Measurements from ENCODE around the gene DUOXA1. TPM values are rescaled to one million over a fixed set of nuclear protein-coding genes. Genes with fewer than 3 reads are reported as not detected.

The DUOXA1 gene
- total and polyA plus RNA-seq, 9 of the 15 experiments (the other 6 are each of a cell fraction or from before 2014, with no cell fraction given), result 0.17 to 0.74 (median 0.24) TPM; not detected in 6

DNA sequence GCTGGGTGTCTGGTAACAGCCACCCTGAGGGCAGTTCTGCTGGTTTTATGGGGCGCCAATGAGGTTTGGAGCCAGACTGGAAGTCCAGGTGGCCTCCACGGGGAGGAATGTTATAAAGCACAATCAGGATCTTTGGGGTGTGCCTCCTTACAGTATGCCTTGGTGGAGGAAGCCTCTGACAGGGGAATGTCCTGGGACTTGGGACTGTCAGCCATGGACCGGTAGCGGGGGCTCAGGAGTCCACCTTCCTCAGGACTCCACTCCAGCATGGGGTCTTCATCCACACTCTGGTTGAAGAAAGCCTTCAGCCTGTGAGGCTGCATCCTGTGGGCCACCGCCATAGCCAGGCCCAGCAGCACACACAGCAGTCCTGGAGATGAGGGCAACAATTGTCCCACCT, 10.7 kb downstream of the DUOXA1 start:
- intact Hi-C loops (cut with micrococcal nuclease) (loop anchor here (2.0 kb wide), 2 partner anchors 78 to 152 kb away; no protein-coding TSS in a partner anchor), in situ Hi-C loops (cut with MboI) (loop anchor here (25.0 kb wide), 1 partner anchor 157 kb away; the partner anchor contains the start of gene TERB2)
- no peak overlapping the region for H3K4me3 ChIP-seq
- WGBS (ENCODE audit: insufficient coverage, low coverage, missing lambda C conversion rate), result 45% methylated on average over 5 of the region's 5 CpGs
- no peak overlapping the region for H3K4me2 ChIP-seq (ENCODE audit: insufficient read depth, low read length)
- peaks cover 9 to 35% of the 10 kb centered on the region in 2 experiments; a peak in 4 of 5 replicates for H3K27me3 ChIP-seq (ENCODE audit: control insufficient read depth in 2 of 2, insufficient read depth in 2 of 2, low read length in 2 of 2)
- BruUV-seq (replicated peaks), result no TSS peak
- H3K4me1 ChIP-seq (replicated peaks in 1 of 2; ENCODE audit: control insufficient read depth in 2 of 2, insufficient read depth in 2 of 2, low read length in 2 of 2), result peaks cover 0 to 20% of the 10 kb centered on the region in 2 experiments; a peak in 3 of 5 replicates
- H3K79me2 ChIP-seq (ENCODE audit: control insufficient read depth, insufficient read depth, low read length), result no peaks in the 10 kb centered on the region
- H2AFZ ChIP-seq (ENCODE audit: low read depth, low read length), result no peak overlapping the region
- ATAC-seq, result no peak
- POLR2A ChIA-PET, result interaction anchor here (0.8 to 0.9 kb wide), 2 partner anchors 10 to 407 kb away, joined by 3 to 4 read pairs; no protein-coding TSS in a partner anchor
- CTCF ChIA-PET (ENCODE audit: low intra/inter-chr PET ratio), result interaction anchor here (0.7 to 1.3 kb wide), 3 partner anchors 70 to 78 kb away, joined by 3 to 4 read pairs (median 3); no protein-coding TSS in a partner anchor
- no peak for FAIRE-seq
- no peak for DNase-seq (ENCODE audit: extremely low read depth in 1 of 4, low spot score in 3 of 4)
- H3K9ac ChIP-seq (ENCODE audit: insufficient read depth in 1 of 2, low read depth in 2 of 2, low read length in 2 of 2), result peak overlapping the region in 1 of 2 experiments; percentile 29; a peak in 1 of 4 replicates
- H3K9me3 ChIP-seq (replicated peaks; ENCODE audit: control insufficient read depth, insufficient read depth, low read depth, low read length), result no peaks in the 10 kb centered on the region
- H3K36me3 ChIP-seq (ENCODE audit: control insufficient read depth, insufficient read depth, low read length), result no peaks in the 10 kb centered on the region
- no peaks in the 10 kb centered on the region for H3K9me1 ChIP-seq (ENCODE audit: control insufficient read depth, insufficient read depth, low read length)
- H4K20me1 ChIP-seq (replicated peaks; ENCODE audit: control insufficient read depth, insufficient read depth, low read length), result no peaks in the 10 kb centered on the region
- H3K27ac ChIP-seq (ENCODE audit: extremely low read depth, low read depth, low read length), result no peak overlapping the region
- TF ChIP-seq BCOR (IDR thresholded peaks at IDR 0.05) (no peak), SMARCA4 (IDR thresholded peaks at IDR 0.05) (no peak), YY1 (IDR thresholded peaks at IDR 0.05; ENCODE audit: borderline replicate concordance in 1 of 3, control insufficient read depth in 1 of 3, extremely low read depth in 1 of 3, insufficient read depth in 3 of 3, insufficient read length in 1 of 3, insufficient replicate concordance in 2 of 3, low read depth in 1 of 3, low read length in 2 of 3) (no peak), ZC3H4 (CRISPR knock-in tag; IDR thresholded peaks at IDR 0.05; ENCODE audit: borderline replicate concordance) (no peak), FUS (optimal IDR thresholded peaks at IDR 0.05; ENCODE audit: low read depth, low read length) (no peak), FOXA3 (CRISPR knock-in tag; conservative IDR thresholded peaks at IDR 0.05 in 1 of 2, IDR thresholded peaks at IDR 0.05 in 1 of 2) (no peak), ETS2 (tag; IDR thresholded peaks at IDR 0.05; ENCODE audit: borderline replicate concordance, poor library complexity, severe bottlenecking) (no peak), IRF1 (CRISPR knock-in tag; IDR thresholded peaks at IDR 0.05; ENCODE audit: borderline replicate concordance) (no peak), MXI1 (IDR thresholded peaks at IDR 0.05; ENCODE audit: low read depth, low read length) (no peak)
- TF ChIP-seq, protein P1, sequence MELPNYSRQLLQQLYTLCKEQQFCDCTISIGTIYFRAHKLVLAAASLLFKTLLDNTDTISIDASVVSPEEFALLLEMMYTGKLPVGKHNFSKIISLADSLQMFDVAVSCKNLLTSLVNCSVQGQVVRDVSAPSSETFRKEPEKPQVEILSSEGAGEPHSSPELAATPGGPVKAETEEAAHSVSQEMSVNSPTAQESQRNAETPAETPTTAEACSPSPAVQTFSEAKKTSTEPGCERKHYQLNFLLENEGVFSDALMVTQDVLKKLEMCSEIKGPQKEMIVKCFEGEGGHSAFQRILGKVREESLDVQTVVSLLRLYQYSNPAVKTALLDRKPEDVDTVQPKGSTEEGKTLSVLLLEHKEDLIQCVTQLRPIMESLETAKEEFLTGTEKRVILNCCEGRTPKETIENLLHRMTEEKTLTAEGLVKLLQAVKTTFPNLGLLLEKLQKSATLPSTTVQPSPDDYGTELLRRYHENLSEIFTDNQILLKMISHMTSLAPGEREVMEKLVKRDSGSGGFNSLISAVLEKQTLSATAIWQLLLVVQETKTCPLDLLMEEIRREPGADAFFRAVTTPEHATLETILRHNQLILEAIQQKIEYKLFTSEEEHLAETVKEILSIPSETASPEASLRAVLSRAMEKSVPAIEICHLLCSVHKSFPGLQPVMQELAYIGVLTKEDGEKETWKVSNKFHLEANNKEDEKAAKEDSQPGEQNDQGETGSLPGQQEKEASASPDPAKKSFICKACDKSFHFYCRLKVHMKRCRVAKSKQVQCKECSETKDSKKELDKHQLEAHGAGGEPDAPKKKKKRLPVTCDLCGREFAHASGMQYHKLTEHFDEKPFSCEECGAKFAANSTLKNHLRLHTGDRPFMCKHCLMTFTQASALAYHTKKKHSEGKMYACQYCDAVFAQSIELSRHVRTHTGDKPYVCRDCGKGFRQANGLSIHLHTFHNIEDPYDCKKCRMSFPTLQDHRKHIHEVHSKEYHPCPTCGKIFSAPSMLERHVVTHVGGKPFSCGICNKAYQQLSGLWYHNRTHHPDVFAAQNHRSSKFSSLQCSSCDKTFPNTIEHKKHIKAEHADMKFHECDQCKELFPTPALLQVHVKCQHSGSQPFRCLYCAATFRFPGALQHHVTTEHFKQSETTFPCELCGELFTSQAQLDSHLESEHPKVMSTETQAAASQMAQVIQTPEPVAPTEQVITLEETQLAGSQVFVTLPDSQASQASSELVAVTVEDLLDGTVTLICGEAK (IDR thresholded peaks at IDR 0.05), result no peak
- TF ChIP-seq, protein P1 (CRISPR knock-in tag; IDR thresholded peaks at IDR 0.05), result no peak
